ENCODE measurements around the gene DDB1. TPM values are rescaled to one million over a fixed set of nuclear protein-coding genes. Genes with fewer than 3 reads are reported as not detected.
A peak's percentile ranks its signal among the peaks of the same experiment; 100 is the strongest.

Gene DDB1
- total RNA-seq, 1 experiment from 2014 or later = 297 TPM

DNA sequence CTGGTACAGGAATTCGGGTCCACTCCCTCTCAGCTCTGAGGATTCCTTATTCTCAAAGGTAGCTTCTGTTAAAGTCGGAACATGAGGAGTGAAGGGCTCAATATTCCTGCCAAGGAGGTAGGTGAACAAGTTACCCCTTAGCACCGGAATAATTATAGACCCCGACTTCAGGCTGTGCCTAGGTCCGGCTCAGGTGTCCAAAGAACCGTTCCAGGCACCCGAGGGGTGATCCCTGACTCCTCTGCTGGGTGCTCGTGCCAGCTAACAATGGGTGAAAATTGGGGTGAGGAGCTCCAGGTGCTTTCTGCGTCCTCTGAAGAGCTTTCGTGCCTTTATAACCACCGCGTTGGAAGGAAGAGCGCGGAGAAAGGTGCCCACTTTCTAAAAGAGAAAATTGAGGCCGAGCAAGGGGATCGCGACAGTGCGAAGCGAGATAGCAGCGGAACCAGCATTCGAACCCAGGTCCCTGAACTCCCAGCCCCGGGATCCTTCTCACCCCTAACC, 28.4 kb upstream of the DDB1 start:
- H3K9ac ChIP-seq (ENCODE audit: extremely low read depth, insufficient read length, low read length) = peak overlapping the region; percentile 85
- Mint-ChIP-seq H3K27me3 (ENCODE audit: low read depth) (no peaks in the 10 kb centered on the region), H3K4me3 (peak overlapping the region; percentile 98 to 100), H3K27ac (peak overlapping the region in 2 of 3 experiments; percentile 89 to 99; a peak in 4 of 7 replicates), H3K36me3 (ENCODE audit: insufficient read depth in 1 of 3, low read depth in 3 of 3) (peaks cover 17 to 33% (median 22%) of the 10 kb centered on the region in 3 experiments), H3K4me1 (peaks cover 13 to 25% of the 10 kb centered on the region in 2 experiments), H3K9me3 (no peaks in the 10 kb centered on the region; a peak in 1 of 5 replicates)
- DNase-seq = no peak
- peaks cover 6% of the 10 kb centered on the region for H3K23me2 ChIP-seq (ENCODE audit: insufficient read length, low read depth, low read length, poor library complexity, severe bottlenecking)
- H3K27ac ChIP-seq (ENCODE audit: insufficient read length, low read depth, low read length) = no peak overlapping the region
- TF ChIP-seq, protein P1, sequence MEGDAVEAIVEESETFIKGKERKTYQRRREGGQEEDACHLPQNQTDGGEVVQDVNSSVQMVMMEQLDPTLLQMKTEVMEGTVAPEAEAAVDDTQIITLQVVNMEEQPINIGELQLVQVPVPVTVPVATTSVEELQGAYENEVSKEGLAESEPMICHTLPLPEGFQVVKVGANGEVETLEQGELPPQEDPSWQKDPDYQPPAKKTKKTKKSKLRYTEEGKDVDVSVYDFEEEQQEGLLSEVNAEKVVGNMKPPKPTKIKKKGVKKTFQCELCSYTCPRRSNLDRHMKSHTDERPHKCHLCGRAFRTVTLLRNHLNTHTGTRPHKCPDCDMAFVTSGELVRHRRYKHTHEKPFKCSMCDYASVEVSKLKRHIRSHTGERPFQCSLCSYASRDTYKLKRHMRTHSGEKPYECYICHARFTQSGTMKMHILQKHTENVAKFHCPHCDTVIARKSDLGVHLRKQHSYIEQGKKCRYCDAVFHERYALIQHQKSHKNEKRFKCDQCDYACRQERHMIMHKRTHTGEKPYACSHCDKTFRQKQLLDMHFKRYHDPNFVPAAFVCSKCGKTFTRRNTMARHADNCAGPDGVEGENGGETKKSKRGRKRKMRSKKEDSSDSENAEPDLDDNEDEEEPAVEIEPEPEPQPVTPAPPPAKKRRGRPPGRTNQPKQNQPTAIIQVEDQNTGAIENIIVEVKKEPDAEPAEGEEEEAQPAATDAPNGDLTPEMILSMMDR (conservative IDR thresholded peaks at IDR 0.05) = no peak
- H2BK120ac ChIP-seq (ENCODE audit: low read depth, low read length, poor library complexity, severe bottlenecking) = no peak overlapping the region
- H2BK12ac ChIP-seq (ENCODE audit: insufficient read length, low read depth, low read length) = no peak overlapping the region
- no peak overlapping the region for H2AFZ ChIP-seq (ENCODE audit: low read length)
- H3K4me1 ChIP-seq (ENCODE audit: insufficient read depth, low read length) = no peaks in the 10 kb centered on the region
- no peak overlapping the region; the same call in 1 of the 2 replicates for H3K14ac ChIP-seq (ENCODE audit: insufficient read depth, low read length)
- no peaks in the 10 kb centered on the region for H3K27me3 ChIP-seq (ENCODE audit: insufficient read depth, low read length)
- no peak overlapping the region for H3K56ac ChIP-seq (ENCODE audit: insufficient read length, low read depth, low read length)
- no peaks in the 10 kb centered on the region for H4K20me1 ChIP-seq (ENCODE audit: control insufficient read depth, insufficient read depth, insufficient read length)
- no peak overlapping the region for H4K8ac ChIP-seq (replicated peaks; ENCODE audit: insufficient read length, low read depth, low read length)
- H4K91ac ChIP-seq (ENCODE audit: insufficient read length, low read depth, low read length) = no peak overlapping the region
- no peak overlapping the region for H3K4ac ChIP-seq (ENCODE audit: low read depth, low read length)
- no peak overlapping the region for H2BK15ac ChIP-seq (ENCODE audit: low read depth, low read length)
- no peak overlapping the region for H3K23ac ChIP-seq (ENCODE audit: insufficient read length, low read depth, low read length)
- no CpG with 5 or more reads among the region's 22 CpGs for whole genome bisulfite sequencing (ENCODE audit: extremely low coverage, insufficient read length, low lambda C conversion rate)
- H3K79me2 ChIP-seq (ENCODE audit: insufficient read depth, low read length) = peaks cover 2% of the 10 kb centered on the region; the same call in 1 of the 2 replicates
- no peak overlapping the region for H4K5ac ChIP-seq (ENCODE audit: insufficient read length, low read depth, low read length)
- no peak overlapping the region for H3K18ac ChIP-seq (ENCODE audit: insufficient read length, low read depth, low read length)
- no peak overlapping the region for H2BK5ac ChIP-seq (ENCODE audit: insufficient read length, low read length)
- no peak overlapping the region for H3T11ph ChIP-seq (ENCODE audit: low read length)
- no peaks in the 10 kb centered on the region for H3K9me3 ChIP-seq (ENCODE audit: control insufficient read depth, low read depth, low read length)
- no peak overlapping the region for H2BK20ac ChIP-seq (ENCODE audit: low read depth, low read length, poor library complexity, severe bottlenecking)
- no peaks in the 10 kb centered on the region for H3K79me1 ChIP-seq (ENCODE audit: insufficient read depth, low read depth, low read length, poor library complexity, severe bottlenecking)
- H2AK5ac ChIP-seq (ENCODE audit: insufficient read length, low read length) = no peak overlapping the region
- H3K4me2 ChIP-seq (ENCODE audit: insufficient read depth, insufficient read length, low read length) = peak overlapping the region; percentile 83
